Common myeloid progenitor, CD34-positive (primary cell): ENCODE data around the gene FAM120C.
A peak's percentile ranks its signal among the peaks of the same experiment; 100 is the strongest.

ENCODE experiments used
- CTCF ChIA-PET: fragments of 350-600 bp; sonication (Branson Sonifier 250); formaldehyde crosslinking; loops from one replicate; lab custom pipeline; 2021; ENCODE audit warnings: antibody characterized with exemption; lab: Charles Lee
- POLR2A ChIA-PET: fragments of 350-600 bp; sonication (Branson Sonifier 250); formaldehyde crosslinking; loops from one replicate; lab custom pipeline; 2021; ENCODE audit warnings: antibody characterized with exemption; lab: Charles Lee
- DNase-seq, 3 donors: peaks; one replicate each; pipeline versions ENCODE4 v3.0.0 to v3.0.0-alpha.2; 2013
- H3K27ac ChIP-seq, 2 experiments: 1 replicate in 1 of 2; 2 replicates in 1 of 2; pipeline ENCODE4 v1.7.0; 2013; ENCODE audit warnings: inconsistent platforms in 2 of 2, low read length in 2 of 2, mild to moderate bottlenecking in 2 of 2, low read depth in 1 of 2, moderate library complexity in 1 of 2; ENCODE audit not compliant: severe bottlenecking in 2 of 2, insufficient read depth in 1 of 2, poor library complexity in 1 of 2
- H3K27me3 ChIP-seq, 5 experiments: replicated peaks in 2 of 5; 1 replicate in 3 of 5; 2 replicates in 2 of 5; pipeline versions ENCODE4 v1.6.1 to v1.7.0; 2013; ENCODE audit warnings: low read length in 4 of 5, mild to moderate bottlenecking in 2 of 5, moderate library complexity in 2 of 5, inconsistent platforms in 1 of 5; ENCODE audit not compliant: insufficient read depth in 5 of 5, control insufficient read depth in 4 of 5
- H3K36me3 ChIP-seq, 4 experiments: 1 replicate in 2 of 4; 2 replicates in 2 of 4; pipeline versions ENCODE4 v1.6.1 to v1.7.0; 2013; ENCODE audit warnings: low read length in 3 of 4, control low read depth in 1 of 4, mild to moderate bottlenecking in 1 of 4; ENCODE audit not compliant: control insufficient read depth in 4 of 4, insufficient read depth in 4 of 4
- H3K4me1 ChIP-seq, 4 experiments: 1 replicate in 3 of 4; 2 replicates in 1 of 4; pipeline versions ENCODE4 v1.6.1 to v1.7.1; 2013; ENCODE audit warnings: low read length in 3 of 4, mild to moderate bottlenecking in 3 of 4, control low read depth in 1 of 4, inconsistent platforms in 1 of 4, moderate library complexity in 1 of 4; ENCODE audit not compliant: control insufficient read depth in 4 of 4, insufficient read depth in 4 of 4; ENCODE audit errors: control extremely low read depth in 1 of 4
- H3K4me3 ChIP-seq, 7 experiments: 1 replicate in 4 of 7; 2 replicates in 3 of 7; pipeline versions ENCODE4 v1.5.1 to v1.7.0; 2013; ENCODE audit warnings: mild to moderate bottlenecking in 7 of 7, low read length in 6 of 7, moderate library complexity in 6 of 7, inconsistent platforms in 2 of 7, low read depth in 2 of 7, control low read depth in 1 of 7; ENCODE audit not compliant: insufficient read depth in 4 of 7, control insufficient read depth in 1 of 7; ENCODE audit errors: extremely low read depth in 1 of 7
- H3K9me3 ChIP-seq, 5 experiments: 1 replicate in 4 of 5; 2 replicates in 1 of 5; pipeline versions ENCODE4 v1.6.1 to v1.7.1; 2013; ENCODE audit warnings: low read length in 4 of 5, mild to moderate bottlenecking in 2 of 5, inconsistent platforms in 1 of 5, low read depth in 1 of 5, moderate library complexity in 1 of 5; ENCODE audit not compliant: control insufficient read depth in 4 of 5, insufficient read depth in 2 of 5; ENCODE audit errors: control extremely low read depth in 1 of 5
- WGBS: methylation state at CpG from one replicate; pipeline ENCODE4 v1.1.5; 2013; ENCODE audit not compliant: insufficient coverage; 5-methylcytosine and 5-hydroxymethylcytosine counted together

FAM120C gene

GRCh38 chrX:54194982-54195588, 12.0 kb upstream of the FAM120C start:
- no peak for DNase-seq
- no peaks in the 10 kb centered on the region for H3K4me1 ChIP-seq
- H3K27me3 ChIP-seq = peaks cover 0 to 2% (median 0%) of the 10 kb centered on the region in 5 experiments
- ChIA-PET CTCF (no interaction called here), POLR2A (no interaction called here)
- H3K36me3 ChIP-seq = no peaks in the 10 kb centered on the region
- no peak overlapping the region for H3K27ac ChIP-seq
- H3K9me3 ChIP-seq = no peaks in the 10 kb centered on the region
- no peak overlapping the region for H3K4me3 ChIP-seq

GRCh38 chrX:54193085-54193821, 10.2 kb upstream of the FAM120C start:
- no peaks in the 10 kb centered on the region for H3K4me1 ChIP-seq
- no peak for DNase-seq
- 100% methylated on average over 1 of the region's 4 CpGs for WGBS
- H3K9me3 ChIP-seq = no peaks in the 10 kb centered on the region
- POLR2A ChIA-PET = no interaction called here
- no peaks in the 10 kb centered on the region for H3K36me3 ChIP-seq
- H3K27ac ChIP-seq = no peak overlapping the region
- CTCF ChIA-PET = no interaction called here
- no peak overlapping the region for H3K4me3 ChIP-seq
- peaks cover 0 to 2% (median 0%) of the 10 kb centered on the region in 5 experiments for H3K27me3 ChIP-seq

- ChIA-PET POLR2A (no interaction called here), CTCF (no interaction called here)
- DNase-seq = no peak
- H3K27ac ChIP-seq = no peak overlapping the region
- no peak overlapping the region for H3K4me3 ChIP-seq
- H3K9me3 ChIP-seq = no peaks in the 10 kb centered on the region
- H3K36me3 ChIP-seq = no peaks in the 10 kb centered on the region
- 100% methylated on average over 1 of the region's 2 CpGs for WGBS
- H3K27me3 ChIP-seq = no peaks in the 10 kb centered on the region
- peaks cover 0 to 27% (median 10%) of the 10 kb centered on the region in 4 experiments for H3K4me1 ChIP-seq
Observed at GRCh38 chrX:54184474-54184873, 1.4 kb upstream of the FAM120C start.

- peak; percentile 25 to 61 (median 50) for DNase-seq
- H3K27ac ChIP-seq = peak overlapping the region in 1 of 2 experiments; percentile 7
- WGBS = 35% methylated on average over 33 of the region's 36 CpGs
- ChIA-PET CTCF (interaction anchor here (0.5 kb wide), 1 partner anchor 25 kb away, joined by 3 read pairs; no protein-coding TSS in a partner anchor), POLR2A (no interaction called here)
- H3K9me3 ChIP-seq = no peaks in the 10 kb centered on the region
- H3K4me1 ChIP-seq = peaks cover 4 to 27% (median 12%) of the 10 kb centered on the region in 4 experiments
- H3K27me3 ChIP-seq = no peaks in the 10 kb centered on the region
- H3K36me3 ChIP-seq = peaks cover 0 to 3% (median 0%) of the 10 kb centered on the region in 4 experiments
- peak overlapping the region; percentile 53 to 83 (median 69) for H3K4me3 ChIP-seq
Observed at GRCh38 chrX:54182194-54182863, 725 bp downstream of the FAM120C start.

- peaks cover 0 to 8% (median 0%) of the 10 kb centered on the region in 4 experiments for H3K36me3 ChIP-seq
- peak overlapping the region in 6 of 7 experiments; percentile 53 to 83 (median 69) for H3K4me3 ChIP-seq
- no peaks in the 10 kb centered on the region for H3K9me3 ChIP-seq
- H3K27me3 ChIP-seq = no peaks in the 10 kb centered on the region
- H3K27ac ChIP-seq = no peak overlapping the region
- peaks cover 4 to 27% (median 12%) of the 10 kb centered on the region in 4 experiments for H3K4me1 ChIP-seq
- CTCF ChIA-PET = interaction anchor here (0.7 kb wide), 1 partner anchor 12 kb away, joined by 3 read pairs; no protein-coding TSS in a partner anchor
- DNase-seq = no peak
- POLR2A ChIA-PET = no interaction called here
- WGBS = 50% methylated on average over 2 of the region's 4 CpGs
Observed at GRCh38 chrX:54181202-54181953, 1.7 kb downstream of the FAM120C start.

GRCh38 chrX:54180403-54180802, 2.7 kb downstream of the FAM120C start:
- Histone ChIP-seq H3K9me3 (no peaks in the 10 kb centered on the region), H3K27ac (no peak overlapping the region), H3K36me3 (peaks cover 0 to 8% (median 0%) of the 10 kb centered on the region in 4 experiments), H3K27me3 (no peaks in the 10 kb centered on the region), H3K4me3 (peak overlapping the region in 2 of 7 experiments; percentile 5 to 61), H3K4me1 (peaks cover 4 to 27% (median 12%) of the 10 kb centered on the region in 4 experiments)
- CTCF ChIA-PET = no interaction called here
- POLR2A ChIA-PET = no interaction called here
- DNase-seq = no peak
- 60% methylated on average over 1 of the region's 4 CpGs for WGBS
